IMR-90 (cell line): ENCODE data around the gene SHLD1. TPM values are rescaled to one million over a fixed set of nuclear protein-coding genes. Genes with fewer than 3 reads are reported as not detected.

Experiments
- ATAC-seq: fragments of 200-7000 bp; cut with Tn5 transposase; 2 replicates; pipeline ENCODE4 v1.9.1; 2020; ENCODE audit warnings: low read depth, mild to moderate bottlenecking, moderate library complexity
- BruUV-seq: library from RNA; stranded (reverse); fragments of 400-500 nt; replicated peaks from 2 replicates; lab custom pipeline; 2021; lab: Mats Ljungman, UMichigan
- CTCF ChIA-PET: fragments of 300-600 bp; formaldehyde crosslinking; extraction: SDS; loops from one replicate; lab custom pipeline; 2021; ENCODE audit warnings: antibody characterized with exemption; lab: Yijun Ruan, JAX
- POLR2A ChIA-PET: fragments of 300-600 bp; sonication (Branson Sonifier 250); formaldehyde crosslinking; loops from one replicate; lab custom pipeline; 2022; ENCODE audit warnings: antibody characterized with exemption; ENCODE audit not compliant: unreplicated experiment; lab: Charles Lee
- DNase-seq: peaks from one replicate; pipeline ENCODE4 v3.0.0; 2013
- H2AFZ ChIP-seq: replicated peaks from 2 replicates; pipeline ENCODE3; 2013; ENCODE audit warnings: low read length, mild to moderate bottlenecking; ENCODE audit not compliant: poor library complexity
- H2AK5ac ChIP-seq: 2 replicates; pipeline ENCODE4 v1.6.1; 2013; ENCODE audit warnings: low read depth, low read length, inconsistent platforms
- H2AK9ac ChIP-seq: replicated peaks from 2 replicates; pipeline ENCODE3; 2013; ENCODE audit warnings: mild to moderate bottlenecking, low read depth, low read length, moderate library complexity; ENCODE audit not compliant: poor library complexity
- H2BK120ac ChIP-seq: 2 replicates; pipeline ENCODE4 v1.6.1; 2013; ENCODE audit warnings: low read depth, low read length, inconsistent platforms
- H2BK15ac ChIP-seq: 3 replicates; pipeline ENCODE4 v1.6.1; 2013; ENCODE audit warnings: low read depth, low read length, inconsistent platforms
- H2BK20ac ChIP-seq: 2 replicates; pipeline ENCODE4 v1.6.1; 2013; ENCODE audit warnings: low read depth, mild to moderate bottlenecking, inconsistent platforms, low read length, moderate library complexity
- H2BK5ac ChIP-seq: 2 replicates; pipeline ENCODE4 v1.6.1; 2013; ENCODE audit warnings: mild to moderate bottlenecking, low read depth, low read length, inconsistent platforms; ENCODE audit not compliant: poor library complexity, severe bottlenecking
- H3K14ac ChIP-seq: replicated peaks from 2 replicates; pipeline ENCODE4 v1.6.1; 2013; ENCODE audit warnings: low read depth, low read length, inconsistent platforms
- H3K18ac ChIP-seq: 2 replicates; pipeline ENCODE4 v1.6.1; 2013; ENCODE audit warnings: low read depth, low read length, control low read depth
- H3K23ac ChIP-seq: 2 replicates; pipeline ENCODE4 v1.6.1; 2013; ENCODE audit warnings: low read depth, low read length, inconsistent platforms
- H3K27ac ChIP-seq: 2 replicates; pipeline ENCODE4 v1.5.1; 2013; ENCODE audit warnings: mild to moderate bottlenecking, control low read depth, low read length; ENCODE audit not compliant: insufficient read depth
- H3K27me3 ChIP-seq: 2 replicates; pipeline ENCODE4 v1.6.1; 2013; ENCODE audit warnings: low read length; ENCODE audit not compliant: control insufficient read depth, insufficient read depth
- H3K36me3 ChIP-seq: 2 replicates; pipeline ENCODE4 v1.6.1; 2013; ENCODE audit warnings: low read length, mixed read lengths; ENCODE audit not compliant: control insufficient read depth, insufficient read depth
- H3K4ac ChIP-seq: 2 replicates; pipeline ENCODE4 v1.6.1; 2013; ENCODE audit warnings: low read depth, low read length, inconsistent platforms
- H3K4me1 ChIP-seq: 2 replicates; pipeline ENCODE4 v1.6.1; 2013; ENCODE audit warnings: low read length, mixed read lengths; ENCODE audit not compliant: control insufficient read depth, insufficient read depth
- H3K4me2 ChIP-seq: 2 replicates; pipeline ENCODE4 v1.6.1; 2013; ENCODE audit warnings: low read depth, mild to moderate bottlenecking, control low read depth, low read length, moderate library complexity
- H3K4me3 ChIP-seq: 2 replicates; pipeline ENCODE4 v1.5.1; 2013; ENCODE audit warnings: low read depth, mild to moderate bottlenecking, control low read depth, low read length, moderate library complexity; ENCODE audit not compliant: insufficient read depth
- H3K56ac ChIP-seq: 2 replicates; pipeline ENCODE4 v1.6.1; 2013; ENCODE audit warnings: low read length, inconsistent platforms; ENCODE audit not compliant: insufficient read depth; ENCODE audit errors: extremely low read depth
- H3K79me1 ChIP-seq, 2 experiments: 2 replicates each; pipeline ENCODE4 v1.6.1; 2013; ENCODE audit warnings: low read length in 2 of 2, inconsistent platforms in 1 of 2, low read depth in 1 of 2
- H3K9ac ChIP-seq: 2 replicates; pipeline ENCODE4 v1.6.1; 2013; ENCODE audit warnings: low read depth, low read length, control low read depth
- H3K9me1 ChIP-seq: 2 replicates; pipeline ENCODE4 v1.6.1; 2013; ENCODE audit warnings: low read length, inconsistent platforms; ENCODE audit not compliant: insufficient read depth
- H3K9me3 ChIP-seq: 2 replicates; pipeline ENCODE4 v1.6.1; 2013; ENCODE audit warnings: low read length; ENCODE audit not compliant: control insufficient read depth, insufficient read depth
- H4K20me1 ChIP-seq: 2 replicates; pipeline ENCODE4 v1.6.1; 2013; ENCODE audit warnings: low read length, inconsistent platforms; ENCODE audit not compliant: insufficient read depth
- H4K5ac ChIP-seq: 2 replicates; pipeline ENCODE4 v1.6.1; 2013; ENCODE audit warnings: mild to moderate bottlenecking, low read depth, low read length, control low read depth
- H4K8ac ChIP-seq, 2 experiments: 2 replicates each; pipeline ENCODE4 v1.6.1; 2013; ENCODE audit warnings: low read depth in 2 of 2, low read length in 2 of 2, control low read depth in 1 of 2, inconsistent platforms in 1 of 2
- H4K91ac ChIP-seq: 2 replicates; pipeline ENCODE4 v1.6.1; 2013; ENCODE audit warnings: low read depth, low read length, inconsistent platforms; ENCODE audit not compliant: insufficient read depth
- CEBPB ChIP-seq: IDR thresholded peaks from 2 replicates; pipeline ENCODE4 v1.6.1; 2012; ENCODE audit warnings: low read depth, low read length, improper control_type of control experiment
- CHD1 ChIP-seq: IDR thresholded peaks from 2 replicates; pipeline ENCODE4 v1.6.1; 2012; ENCODE audit warnings: low read depth, low read length, improper control_type of control experiment
- CTCF ChIP-seq: conservative IDR thresholded peaks from 2 replicates; pipeline ENCODE4 v1.5.1; 2012; ENCODE audit warnings: mild to moderate bottlenecking, low read depth, low read length, improper control_type of control experiment
- FOS ChIP-seq: fragments of 150-350 bp; IDR thresholded peaks from 2 replicates; pipeline ENCODE4 v1.6.1; 2016; ENCODE audit warnings: low read depth, low read length
- MAFK ChIP-seq: IDR thresholded peaks from 2 replicates; pipeline ENCODE4 v1.6.1; 2012; ENCODE audit warnings: low read depth, low read length, improper control_type of control experiment
- MAZ ChIP-seq: IDR thresholded peaks from 2 replicates; pipeline ENCODE4 v1.6.1; 2012; ENCODE audit warnings: low read depth, mild to moderate bottlenecking, low read length, improper control_type of control experiment, moderate library complexity, borderline replicate concordance
- NFE2L2 ChIP-seq: fragments of 150-350 bp; IDR thresholded peaks from 2 replicates; pipeline ENCODE4 v1.6.1; 2016; ENCODE audit warnings: low read depth, mild to moderate bottlenecking, low read length
- RCOR1 ChIP-seq: IDR thresholded peaks from 2 replicates; pipeline ENCODE4 v1.6.1; 2012; ENCODE audit warnings: mild to moderate bottlenecking, low read length, improper control_type of control experiment; ENCODE audit not compliant: insufficient replicate concordance
- RFX5 ChIP-seq: IDR thresholded peaks from 2 replicates; pipeline ENCODE4 v1.8.0; 2012; ENCODE audit warnings: low read depth, mild to moderate bottlenecking, low read length, moderate library complexity
- SMC3 ChIP-seq: fragments of 150-350 bp; IDR thresholded peaks from 2 replicates; pipeline ENCODE4 v1.6.1; 2016; ENCODE audit warnings: low read depth, mild to moderate bottlenecking, antibody characterized with exemption, low read length, moderate library complexity
- USF2 ChIP-seq: fragments of 150-350 bp; IDR thresholded peaks from 2 replicates; pipeline ENCODE4 v1.6.1; 2017; ENCODE audit warnings: mild to moderate bottlenecking, antibody characterized with exemption, low read length, low read depth
- WGBS, 2 experiments: methylation state at CpG; one replicate each; pipeline versions ENCODE4 v1.1.5 to v1.1.7; 2013; ENCODE audit warnings: missing lambda C conversion rate in 2 of 2; ENCODE audit not compliant: insufficient read length in 1 of 2; ENCODE audit errors: extremely low coverage in 2 of 2; 5-methylcytosine and 5-hydroxymethylcytosine counted together
- dilution Hi-C: fragments of 300-500 bp; cut with HindIII; formaldehyde crosslinking; loops from one replicate; pipeline ENCODE4 v1.14.3; 2018; ENCODE audit warnings: low sequenced_read_pairs; ENCODE audit not compliant: unreplicated experiment
- in situ Hi-C: fragments of 300-500 bp; cut with MboI; formaldehyde crosslinking; loops from 3 replicates; pipeline ENCODE4 v1.14.3; 2019; ENCODE audit warnings: low sequenced_read_pairs, inconsistent platforms, mixed read lengths
- intact Hi-C: fragments of 100-400 bp; cut with micrococcal nuclease; formaldehyde crosslinking; loops from 2 replicates; pipeline ENCODE4 v1.10.0; 2022
- polyA plus RNA-seq, 3 experiments: library from polyadenylated mRNA; depleted of rRNA; stranded (reverse); fragments of >200 nt; gene quantifications; 2 replicates each; pipeline ENCODE4 v1.2.3, GENCODE V29; 2012; ENCODE audit warnings: low replicate concordance in 1 of 3
- total RNA-seq: library from RNA; depleted of rRNA; stranded (reverse); fragments of >200 nt; gene quantifications from 2 replicates; pipeline ENCODE4 v1.2.3, GENCODE V29; 2012

The SHLD1 gene
- total and polyA plus RNA-seq, 2 of the 4 experiments (the other 2 are of a cell fraction), result 2.6 to 3.0 TPM

- Histone ChIP-seq H2BK15ac (no peak overlapping the region), H2AK9ac (no peak overlapping the region), H3K4me1 (peaks cover 6% of the 10 kb centered on the region; the same call in 1 of the 2 replicates), H3K9ac (no peak overlapping the region), H3K9me1 (peaks cover 5% of the 10 kb centered on the region; the same call in 1 of the 2 replicates), H3K4me3 (no peak overlapping the region), H2AFZ (no peak overlapping the region), H3K27ac (no peak overlapping the region), H2BK120ac (no peak overlapping the region), H4K91ac (no peak overlapping the region), H3K23ac (no peak overlapping the region), H2BK5ac (no peak overlapping the region), H2AK5ac (no peak overlapping the region), H3K4ac (no peak overlapping the region), H3K27me3 (no peaks in the 10 kb centered on the region), H3K36me3 (no peaks in the 10 kb centered on the region), H4K20me1 (no peaks in the 10 kb centered on the region), H3K4me2 (no peak overlapping the region), H3K18ac (no peak overlapping the region), H3K79me1 (no peaks in the 10 kb centered on the region), H4K5ac (no peak overlapping the region), H3K14ac (no peak overlapping the region), H4K8ac (no peak overlapping the region), H2BK20ac (no peak overlapping the region), H3K9me3 (no peaks in the 10 kb centered on the region), H3K56ac (no peak overlapping the region)
- no peak for TF ChIP-seq USF2
- no peak for TF ChIP-seq CTCF
- no peak for TF ChIP-seq NFE2L2
- no peak for TF ChIP-seq FOS
- no peak for TF ChIP-seq CEBPB
- TF ChIP-seq MAFK, result no peak
- no peak for TF ChIP-seq RFX5
- no peak for TF ChIP-seq CHD1
- no peak for TF ChIP-seq RCOR1
- no peak for TF ChIP-seq MAZ
- no peak for TF ChIP-seq SMC3
- DNase-seq, result no peak
- dilution Hi-C loops (no loop called here), intact Hi-C loops (no loop called here), in situ Hi-C loops (no loop called here)
- ChIA-PET CTCF (interaction anchor here (0.6 kb wide), 1 partner anchor 44 kb away, joined by 3 read pairs; no protein-coding TSS in a partner anchor), POLR2A (no interaction called here)
- ATAC-seq, result no peak
- BruUV-seq, result no TSS peak
- WGBS, 2 experiments, result no CpG with 5 or more reads among the region's 6 CpGs
Measured at GRCh38 chr20:5833309-5833941, 83.2 kb downstream of the SHLD1 start.
